GM12873 (cell line): Measurements from ENCODE around the gene CORO7.

ENCODE experiments used
- CTCF ChIP-seq: IDR thresholded peaks from 2 replicates; pipeline ENCODE4 v1.5.1; 2012; ENCODE audit warnings: low read depth, mild to moderate bottlenecking, moderate library complexity, low read length, control low read depth; ENCODE audit not compliant: insufficient read depth; ENCODE audit errors: missing control alignments

The CORO7 gene

GRCh38 chr16:4350787-4351659 is 65.4 kb downstream of the CORO7 start, which contains the start of gene PAM16:
Gene PAM16 (minus strand): TSS chr16:4351321. CDS start chr16:4351234, 87 bp downstream.
- no peak for TF ChIP-seq CTCF

- TF ChIP-seq CTCF, result no peak
These were observed 66.0 kb downstream of the CORO7 start for GRCh38 chr16:4350365-4350786.

DNA sequence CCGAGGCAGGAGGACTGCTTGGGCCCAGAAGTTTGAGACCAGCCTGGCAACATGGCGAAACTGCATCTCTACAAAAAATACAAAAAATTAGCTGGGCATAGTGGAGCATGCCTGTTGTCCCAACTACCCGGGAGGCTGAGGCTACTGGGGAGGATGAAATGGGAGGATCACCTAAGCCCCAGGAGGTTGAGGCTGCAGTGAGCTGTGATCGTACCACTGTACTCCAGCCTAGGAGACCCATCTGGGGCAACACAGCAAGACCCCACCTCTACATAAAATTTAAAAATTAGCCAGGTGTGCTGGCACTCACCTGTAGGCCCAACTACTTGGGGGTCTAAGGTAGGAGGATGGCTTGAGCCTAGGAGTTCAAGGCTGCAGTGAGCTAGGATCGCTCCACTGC is 67.1 kb downstream of the CORO7 start:
- TF ChIP-seq CTCF, result no peak

DNA sequence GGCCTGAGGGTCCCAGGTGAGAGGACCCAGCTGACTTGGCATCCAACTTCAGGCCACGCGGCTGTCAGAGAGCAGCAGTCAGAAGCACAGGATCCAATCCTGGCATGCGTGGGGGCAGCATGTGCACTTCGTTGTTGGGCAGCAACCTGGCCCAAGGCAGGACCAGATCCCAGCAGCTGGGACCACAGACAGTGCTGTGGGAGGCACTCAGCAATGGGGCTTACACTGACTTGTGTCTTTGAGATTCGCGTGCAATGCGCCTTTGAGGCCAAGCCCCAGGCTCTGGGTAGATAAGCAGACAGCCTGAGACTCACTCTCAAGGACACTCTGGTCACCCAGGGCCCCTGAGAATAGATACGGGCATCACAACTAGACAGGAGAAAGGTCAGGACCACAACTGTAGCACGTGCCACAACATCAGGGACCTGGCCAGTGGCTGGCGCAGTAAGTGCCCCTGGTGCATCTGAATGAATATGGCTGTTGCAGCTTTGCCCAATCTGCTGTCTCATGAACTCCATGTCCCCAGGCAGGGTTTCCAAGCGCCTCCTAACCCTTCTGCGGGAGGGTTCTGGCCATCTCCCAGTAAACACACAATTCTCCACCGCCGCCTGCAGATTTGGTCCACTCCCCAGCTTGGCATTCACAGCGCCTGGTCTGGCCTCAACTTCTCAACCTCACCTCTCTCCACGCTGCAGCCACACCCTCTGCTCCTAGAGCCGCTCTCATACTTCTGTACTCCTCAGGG is 68.5 kb downstream of the CORO7 start:
- TF ChIP-seq CTCF, result no peak

GRCh38 chr16:4347010-4347409 is 69.4 kb downstream of the CORO7 start:
- no peak for TF ChIP-seq CTCF

DNA sequence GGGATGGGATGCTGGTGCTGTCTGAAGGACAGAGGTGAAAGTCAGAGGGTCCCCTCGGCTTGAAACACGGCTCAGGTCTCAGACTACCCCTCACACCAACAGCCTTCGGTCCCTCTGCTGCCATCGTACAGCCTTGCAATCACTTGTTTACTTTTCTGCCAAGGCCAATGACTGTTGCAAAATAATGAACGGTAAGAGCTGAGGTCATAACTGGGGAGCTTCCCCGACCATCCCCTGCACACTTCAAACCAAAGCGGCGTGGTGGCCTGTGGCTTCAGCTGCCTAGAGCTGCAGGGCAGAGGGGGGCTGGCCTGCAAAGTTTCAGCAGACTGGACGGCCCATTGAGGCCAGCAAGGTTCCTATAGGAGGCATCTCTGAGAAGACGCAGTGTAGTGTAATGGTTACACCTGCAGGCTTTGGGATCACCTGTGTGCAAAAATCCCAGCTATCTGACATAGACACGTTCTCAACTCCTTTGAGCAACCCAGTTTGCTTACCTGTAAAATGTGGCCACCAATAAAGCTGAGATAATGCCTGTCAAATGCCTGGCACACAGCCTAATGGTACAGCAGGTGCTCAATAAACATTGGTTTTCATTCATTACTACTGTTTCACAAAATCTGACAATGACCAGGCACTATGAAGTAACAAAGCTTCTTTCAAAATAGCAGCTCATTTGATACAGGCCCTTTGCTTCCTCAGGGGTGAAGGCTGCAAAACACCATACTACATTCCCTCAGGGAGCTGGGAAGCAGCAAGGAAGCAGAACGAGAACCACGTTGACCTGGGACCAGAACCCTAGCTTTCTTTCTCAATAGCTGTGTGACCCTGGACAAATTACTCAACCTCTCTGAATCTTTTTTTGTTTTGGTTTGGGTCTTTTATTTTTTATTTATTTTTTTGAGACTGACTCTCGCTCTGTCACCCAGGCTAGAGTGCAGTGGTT is 70.3 kb downstream of the CORO7 start:
- no peak for TF ChIP-seq CTCF
